T follicular helper cell (primary cell): Measurements from ENCODE around the gene UCK2.

Experiments used
- DNase-seq: peaks from one replicate; pipeline ENCODE4 v3.0.0-alpha.2; 2020; ENCODE audit warnings: low read depth

Gene UCK2

DNA sequence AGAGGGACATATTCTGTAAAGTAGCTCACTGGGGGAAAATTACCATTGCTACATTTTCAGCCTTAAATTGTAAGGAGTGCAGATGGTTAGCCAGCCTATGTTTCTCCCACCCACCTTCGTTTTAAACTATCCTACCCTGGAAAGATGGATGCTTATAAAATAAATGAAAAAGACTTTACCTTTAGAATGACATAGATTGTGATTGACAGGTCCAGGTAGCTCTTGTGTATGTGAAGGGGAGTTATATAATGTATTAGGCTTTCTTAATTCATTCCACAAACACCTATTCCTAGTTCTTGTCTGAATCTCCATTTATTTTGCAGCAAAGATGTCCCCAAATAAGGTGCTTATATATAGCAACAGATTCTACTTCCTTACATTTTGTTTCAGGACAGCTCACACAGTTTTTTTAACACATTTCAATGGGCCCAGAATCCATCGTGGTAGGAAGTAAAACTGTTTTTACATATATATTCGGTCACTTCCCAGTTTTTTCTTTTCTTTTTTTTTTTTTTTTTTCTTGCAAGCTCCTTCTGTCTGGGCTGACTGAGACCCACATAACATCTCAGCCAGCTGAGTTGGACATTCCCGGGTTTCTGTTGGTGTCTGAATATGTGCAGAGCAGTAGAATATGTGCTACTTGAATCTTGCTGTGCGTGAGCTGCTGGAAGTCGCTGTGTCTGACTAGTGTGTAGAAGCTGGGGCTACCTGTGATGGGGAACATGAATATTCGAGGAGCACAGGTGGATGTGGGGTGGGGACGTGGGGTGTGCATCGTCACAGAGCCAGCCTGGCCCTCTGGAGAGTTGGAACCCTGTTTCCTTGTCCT lies 27.8 kb downstream of the UCK2 start:
- DNase-seq: no peak

DNA sequence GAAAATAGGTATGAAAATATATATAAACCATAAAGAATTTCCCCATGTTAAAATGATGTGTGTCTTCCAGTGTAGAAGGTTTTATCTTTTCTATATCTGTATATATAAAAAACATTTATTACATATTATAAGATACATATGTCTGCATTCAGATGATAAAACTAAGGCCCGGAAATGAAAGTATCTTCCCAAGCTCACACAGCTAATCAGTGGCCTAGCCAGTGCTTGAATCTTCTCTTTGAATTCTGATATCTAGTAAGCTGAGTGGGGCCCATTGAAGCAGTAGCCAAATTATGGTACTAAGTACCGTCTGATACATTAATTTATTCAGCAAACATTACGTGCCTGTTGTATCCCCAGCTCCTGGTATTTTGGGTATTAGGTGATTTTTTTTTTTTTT lies 28.6 kb downstream of the UCK2 start:
- DNase-seq: no peak

DNA sequence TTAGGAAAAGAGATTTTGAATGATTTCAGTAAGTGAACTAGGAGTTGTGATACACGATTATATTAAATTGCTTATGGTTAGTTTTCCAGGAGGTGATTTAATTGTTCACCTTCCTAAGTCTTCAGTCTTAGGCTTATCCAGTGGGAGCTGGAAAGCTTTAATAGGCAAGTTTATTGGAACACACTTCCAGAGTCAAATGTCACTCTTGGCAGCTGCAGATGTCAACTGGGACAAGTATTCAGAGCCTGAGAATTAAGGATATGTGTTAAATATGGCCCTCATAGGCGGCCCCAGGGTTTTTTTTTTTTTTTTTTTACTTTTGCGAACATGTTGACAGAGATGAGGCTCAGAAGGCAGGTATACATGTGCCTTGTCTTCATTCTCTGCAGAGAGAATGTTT lies 29.2 kb downstream of the UCK2 start:
- DNase-seq: no peak

DNA sequence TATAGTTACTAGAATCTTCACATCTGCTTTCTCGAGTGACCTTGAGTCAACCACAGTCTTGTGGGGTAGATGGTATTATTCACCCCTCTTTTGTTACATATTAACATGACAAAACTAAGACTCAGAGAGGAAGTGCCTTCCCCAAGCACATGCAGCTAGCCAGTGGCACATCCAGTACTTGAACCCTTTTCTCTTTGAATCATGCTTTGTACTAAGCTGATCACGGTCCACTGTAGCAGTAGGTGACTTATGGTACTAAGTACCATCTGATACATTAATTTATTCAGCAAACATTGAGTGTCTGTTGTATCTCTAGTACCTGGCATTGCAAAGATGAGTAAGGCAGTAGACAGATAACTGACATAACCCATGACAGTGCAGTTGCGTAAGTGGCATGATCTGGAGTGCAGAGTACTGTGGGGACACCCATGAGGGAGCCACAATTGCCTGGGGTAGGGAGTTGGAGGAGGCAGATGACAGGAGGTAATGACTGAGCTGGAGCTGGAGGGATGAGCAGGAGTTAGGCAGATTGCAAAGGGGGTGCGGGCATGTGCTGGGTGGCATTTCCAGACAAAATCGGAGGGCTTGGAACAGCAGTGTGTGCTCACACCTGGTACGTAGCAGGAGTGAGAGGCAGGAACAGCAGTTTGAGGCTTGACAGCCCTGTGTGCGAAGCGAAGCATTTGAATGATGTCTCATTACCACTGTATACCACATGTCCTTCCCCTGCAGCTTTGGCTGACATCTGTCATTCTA lies 29.8 kb downstream of the UCK2 start:
- DNase-seq: no peak

DNA sequence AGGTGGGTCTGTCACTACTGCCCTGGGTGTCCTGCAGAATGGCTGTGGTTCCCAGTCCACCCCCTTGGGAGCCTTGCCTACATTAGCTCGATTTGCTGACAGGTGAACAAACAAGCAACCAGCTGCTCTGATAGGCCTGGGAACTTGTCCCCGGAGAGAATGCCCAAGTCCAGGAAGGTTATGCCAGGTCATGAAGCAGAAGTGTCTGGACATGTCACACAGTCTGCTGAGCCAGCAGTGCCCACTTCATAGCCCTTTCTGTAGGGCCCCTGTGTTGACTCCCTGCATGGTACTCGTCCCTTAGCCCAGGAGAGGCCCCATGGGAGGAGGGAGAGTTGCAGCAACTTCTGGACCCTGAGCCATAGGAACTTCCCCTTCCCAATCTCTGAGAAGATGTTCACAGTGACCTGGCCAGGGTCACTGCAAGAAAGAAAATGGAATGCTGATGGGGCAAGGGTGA lies 31.0 kb downstream of the UCK2 start:
- DNase-seq: no peak

DNA sequence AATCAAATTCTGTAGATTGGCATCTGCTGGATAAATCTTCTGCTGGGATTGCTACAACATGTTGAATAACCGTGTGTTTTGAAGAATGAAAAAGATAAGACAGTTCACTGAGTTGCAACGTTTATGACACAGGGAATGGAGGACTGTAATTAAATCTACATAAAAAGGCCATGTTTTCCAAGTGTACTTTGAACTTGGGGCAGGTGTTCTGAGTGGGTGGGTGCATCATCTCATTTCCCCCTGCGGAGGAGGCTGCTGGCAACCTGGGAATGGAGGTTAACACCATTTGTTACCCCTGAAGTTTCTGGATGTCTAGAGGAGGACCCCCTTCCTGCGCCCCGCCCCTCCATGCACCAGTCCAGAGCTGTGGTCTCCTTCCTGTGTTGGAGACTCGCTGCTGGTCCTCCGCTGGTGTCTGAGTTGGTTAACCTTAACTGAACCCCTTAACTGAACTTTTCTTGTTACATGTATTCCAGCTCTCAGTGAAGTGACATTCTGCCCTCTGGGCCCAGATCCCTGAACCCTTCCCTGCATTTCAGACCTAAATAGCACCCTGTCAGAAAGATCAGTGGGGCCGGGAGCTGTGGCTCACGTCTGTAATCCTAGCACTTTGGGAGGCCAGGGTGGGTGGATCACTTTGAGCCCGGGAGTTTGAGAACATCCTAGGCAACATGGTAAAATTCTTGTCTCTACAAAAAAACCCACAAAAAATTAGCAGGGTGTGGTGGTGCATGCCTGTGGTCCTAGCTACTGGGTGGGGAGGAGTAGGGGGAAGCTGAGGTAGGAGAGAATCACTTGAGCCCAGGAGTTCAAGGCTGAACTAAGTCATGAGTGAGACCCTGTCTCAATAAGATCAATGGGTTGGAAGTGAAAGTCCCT lies 31.8 kb downstream of the UCK2 start:
- DNase-seq: no peak

DNA sequence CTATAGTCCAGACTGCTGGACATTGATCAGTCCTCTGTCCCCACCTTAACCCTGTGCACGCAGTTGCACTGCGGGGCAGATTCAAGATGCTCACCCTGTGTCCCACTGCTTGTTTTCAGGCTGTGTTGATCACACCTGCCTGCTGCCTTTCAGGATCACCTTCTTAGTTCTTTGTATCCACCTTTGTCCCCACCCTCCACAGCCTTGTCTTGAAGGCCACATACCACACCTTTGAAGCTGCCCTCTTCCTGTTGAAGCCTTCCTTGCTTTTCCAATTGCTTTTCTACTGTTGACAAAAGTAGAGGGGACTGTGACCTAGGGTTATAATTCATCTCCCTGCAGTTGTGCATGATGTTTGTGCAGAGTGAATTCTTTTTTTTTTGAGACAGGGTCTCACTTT lies 32.7 kb downstream of the UCK2 start:
- DNase-seq: no peak

DNA sequence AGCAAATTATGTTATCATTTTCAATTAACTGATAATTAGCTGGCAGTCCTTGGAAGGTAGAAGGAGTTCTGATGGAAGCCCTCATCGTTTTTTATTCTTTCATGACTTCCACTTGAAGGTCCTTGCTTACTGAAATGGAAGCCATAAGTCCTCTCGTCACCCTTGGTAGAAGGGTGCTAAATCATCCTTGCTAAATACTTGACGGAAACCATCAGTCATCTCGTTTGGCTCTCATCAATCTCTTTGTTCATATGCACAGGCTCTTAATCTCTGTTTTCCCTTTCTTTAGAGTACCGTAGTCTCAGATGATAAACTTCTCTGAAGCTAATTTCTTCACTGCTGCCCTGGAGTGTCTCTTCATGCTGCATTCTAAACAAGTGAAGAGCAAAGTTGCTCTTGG lies 34.5 kb downstream of the UCK2 start:
- no peak for DNase-seq

DNA sequence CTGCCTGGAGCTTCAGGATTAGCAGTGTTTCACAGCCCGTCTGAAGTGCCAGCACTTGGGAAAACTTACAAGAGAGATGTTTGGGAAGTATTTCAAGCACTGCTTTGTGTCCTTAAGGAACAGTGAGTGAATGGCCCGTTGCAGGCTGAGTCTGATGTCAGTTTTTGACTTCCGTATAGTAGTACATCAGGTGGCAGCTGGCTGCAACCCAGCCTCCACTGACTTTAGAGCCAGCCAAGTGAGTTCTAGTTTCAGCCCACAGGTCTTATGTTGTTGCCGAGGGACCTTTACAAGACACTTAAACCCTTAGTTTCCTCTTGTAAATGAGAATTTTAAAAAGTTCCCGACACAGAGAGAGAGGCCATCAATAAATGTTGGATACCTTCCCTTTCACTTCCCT lies 35.0 kb downstream of the UCK2 start:
- no peak for DNase-seq

DNA sequence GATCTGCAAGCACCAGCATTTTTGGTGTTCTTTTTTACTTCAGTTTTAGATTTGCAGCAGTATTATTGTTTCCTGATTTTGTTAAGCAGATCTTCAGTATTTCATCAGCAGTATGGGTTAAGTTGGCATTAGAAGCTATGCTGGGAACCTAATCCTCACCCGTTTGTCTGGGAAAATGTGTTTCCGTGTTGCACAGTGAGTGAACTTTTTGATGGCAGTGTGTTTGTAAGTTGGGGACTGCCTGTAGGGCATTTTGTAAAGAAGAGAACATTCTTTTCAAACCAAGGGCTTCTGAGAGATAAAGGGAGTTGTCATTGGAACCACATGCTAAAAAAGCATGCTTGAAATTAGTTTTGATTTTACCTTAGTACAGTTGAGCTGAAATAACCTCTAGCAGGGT lies 35.9 kb downstream of the UCK2 start:
- DNase-seq: no peak

DNA sequence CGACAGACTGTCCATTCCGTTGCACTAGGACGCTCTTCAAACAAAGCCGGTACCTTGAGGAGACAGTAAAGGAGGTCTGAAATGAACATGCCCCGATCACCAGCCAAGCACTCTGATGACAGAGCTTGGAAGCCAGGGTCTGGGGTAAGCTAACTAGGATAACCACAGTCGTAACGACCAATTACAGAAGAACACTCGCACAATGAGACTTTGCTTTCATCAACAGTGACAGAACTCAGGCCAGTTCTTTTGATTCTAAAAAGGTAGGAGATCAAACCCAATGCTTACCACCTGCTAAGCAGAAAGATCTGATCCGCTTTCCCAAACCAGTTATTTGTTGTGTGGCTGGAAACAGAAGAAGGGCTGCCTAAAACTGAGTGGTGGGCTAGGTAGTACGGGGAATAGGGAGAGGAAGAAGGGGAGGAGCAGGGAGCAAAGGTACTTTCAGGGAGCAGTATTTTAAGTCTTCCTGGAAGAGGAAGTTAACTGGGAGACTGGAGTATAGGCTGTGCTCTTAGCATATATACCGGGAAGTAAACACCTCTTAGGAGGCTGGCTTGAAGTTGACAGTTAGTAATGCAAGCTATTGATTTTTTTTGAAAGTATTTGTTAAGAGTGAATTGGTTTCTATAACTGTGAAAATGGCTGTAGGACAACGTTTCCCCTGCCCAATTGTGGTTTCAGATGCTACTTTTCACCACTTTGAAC lies 38.4 kb downstream of the UCK2 start:
- DNase-seq: no peak

DNA sequence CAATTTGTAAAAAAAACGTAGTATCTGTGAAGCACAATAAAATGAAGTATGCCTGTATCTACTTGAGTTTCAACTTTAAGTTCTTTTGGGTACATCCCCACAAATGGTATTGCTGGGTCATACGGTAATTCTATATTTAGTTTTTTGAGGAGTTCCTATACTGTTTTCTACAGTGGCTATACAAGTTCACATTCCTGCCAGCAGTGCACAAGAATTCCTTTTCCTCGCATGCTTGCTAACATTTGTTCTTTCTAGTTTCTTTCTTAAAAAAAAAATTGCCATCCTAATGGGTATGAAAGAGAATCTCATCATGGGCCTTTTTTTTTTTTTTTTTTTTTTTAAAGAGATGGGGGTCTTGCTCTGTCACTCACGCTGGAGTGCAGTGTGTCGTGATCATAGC lies 41.9 kb downstream of the UCK2 start:
- no peak for DNase-seq

DNA sequence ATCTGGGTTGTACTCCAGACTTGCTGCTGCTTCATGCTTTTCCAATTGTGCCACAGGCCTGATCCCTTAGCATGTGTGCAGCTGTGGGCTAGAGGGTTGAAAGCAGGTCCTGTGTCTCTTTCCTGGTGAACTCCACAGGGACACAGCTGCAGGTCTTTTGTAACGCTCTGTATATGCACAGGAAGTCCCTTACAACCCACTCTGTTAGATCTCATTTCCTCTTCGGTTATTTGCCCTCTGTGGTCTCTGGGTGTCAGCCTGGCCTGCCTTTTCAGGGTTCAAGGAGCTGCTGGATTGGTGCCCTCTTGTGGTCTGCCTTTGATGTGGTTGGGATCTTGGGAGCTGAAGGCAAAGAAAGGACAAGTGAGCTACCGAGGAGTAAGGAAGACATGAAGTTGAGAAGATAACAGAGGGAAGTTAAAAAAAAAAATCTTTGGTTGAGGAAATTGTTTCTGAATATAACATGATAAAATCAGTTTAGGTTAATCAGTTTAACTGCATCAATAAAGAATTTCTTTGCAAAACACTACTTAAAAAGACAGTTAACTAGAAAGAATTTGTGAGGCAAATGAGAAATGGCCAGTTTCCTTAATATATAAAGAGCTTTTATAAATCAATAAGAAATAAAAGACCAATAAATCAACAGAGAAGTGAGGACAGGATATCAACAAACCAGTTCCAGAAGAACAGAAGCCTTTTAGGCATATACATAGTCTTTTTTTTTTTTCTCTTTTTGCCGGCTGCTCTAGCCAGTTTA lies 44.1 kb downstream of the UCK2 start:
- peak; percentile 5 for DNase-seq

DNA sequence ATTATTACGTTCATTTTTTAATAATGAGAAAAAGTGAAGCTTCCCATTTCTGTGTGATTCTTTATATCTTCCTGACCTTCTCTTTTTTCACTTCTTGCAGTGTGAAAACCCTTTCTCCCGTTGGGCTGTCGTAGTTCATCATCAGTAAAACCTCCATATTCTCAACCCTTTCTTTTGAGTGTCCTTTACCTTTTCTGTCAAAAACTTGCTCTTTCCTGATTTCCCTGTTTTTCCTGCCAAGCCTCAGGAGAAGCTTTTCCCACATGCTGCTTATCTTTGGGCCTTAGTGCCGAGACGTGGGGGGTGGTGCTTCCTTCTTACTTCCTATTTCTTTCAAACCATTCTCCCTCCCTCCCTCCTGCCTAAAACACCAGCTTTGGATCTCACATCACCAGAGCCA lies 46.1 kb downstream of the UCK2 start:
- no peak for DNase-seq

DNA sequence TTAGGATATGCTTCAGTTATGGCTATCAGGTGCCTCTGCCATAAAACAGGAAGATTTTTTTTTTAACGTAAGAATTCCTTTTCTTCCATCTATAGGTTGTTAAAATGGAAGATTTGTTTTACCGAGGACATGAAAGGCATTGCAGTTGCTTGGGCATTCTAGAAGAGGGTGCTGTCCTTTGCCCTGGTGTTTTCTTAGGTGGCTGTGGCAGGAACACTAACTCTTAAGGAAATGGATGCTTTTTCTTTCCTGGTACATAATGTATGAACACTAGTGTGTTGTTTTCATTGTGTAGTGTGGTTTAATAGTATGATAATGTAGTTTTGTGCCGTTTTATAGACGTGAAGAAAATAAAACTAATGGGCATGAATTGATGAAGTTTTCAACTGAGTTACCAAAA lies 47.2 kb downstream of the UCK2 start:
- DNase-seq: no peak

DNA sequence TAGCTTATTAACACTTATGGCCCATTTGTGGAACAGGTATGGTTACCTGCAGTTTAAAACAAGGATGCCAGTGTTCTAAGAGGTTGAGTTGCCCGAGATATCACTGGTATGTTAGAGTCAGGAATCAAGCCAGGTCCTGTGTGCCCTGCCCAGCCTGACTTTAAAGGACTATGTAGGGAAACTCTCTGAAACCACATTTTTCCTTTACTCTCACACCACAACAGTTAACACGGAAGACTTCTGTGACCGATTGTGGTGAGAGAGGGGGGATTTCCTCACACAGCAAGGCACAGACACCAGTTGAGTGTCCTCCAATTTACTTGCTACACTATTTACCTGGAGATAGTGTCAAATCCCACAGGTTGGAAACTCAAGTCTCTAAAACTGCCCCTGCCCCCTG lies 47.8 kb downstream of the UCK2 start:
- no peak for DNase-seq

DNA sequence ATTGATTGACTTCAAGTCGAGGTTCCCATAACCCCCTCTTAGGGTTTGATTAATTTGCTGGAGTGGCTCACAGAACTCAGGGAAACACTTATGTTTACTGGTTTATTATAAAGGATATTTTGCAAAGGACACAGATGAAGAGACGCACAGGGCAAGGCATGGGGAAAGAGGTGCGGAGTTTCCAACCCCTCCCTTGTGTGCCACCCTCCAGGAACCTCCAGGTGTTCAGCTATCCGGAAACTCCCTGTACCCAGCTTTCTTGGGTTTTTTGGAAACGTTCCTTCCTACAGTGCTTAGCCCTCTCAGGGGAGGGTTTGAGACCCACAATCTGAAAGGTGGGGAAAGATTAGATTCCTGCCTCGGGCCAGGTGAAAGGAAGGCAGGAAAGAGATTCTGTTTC lies 48.2 kb downstream of the UCK2 start:
- no peak for DNase-seq

DNA sequence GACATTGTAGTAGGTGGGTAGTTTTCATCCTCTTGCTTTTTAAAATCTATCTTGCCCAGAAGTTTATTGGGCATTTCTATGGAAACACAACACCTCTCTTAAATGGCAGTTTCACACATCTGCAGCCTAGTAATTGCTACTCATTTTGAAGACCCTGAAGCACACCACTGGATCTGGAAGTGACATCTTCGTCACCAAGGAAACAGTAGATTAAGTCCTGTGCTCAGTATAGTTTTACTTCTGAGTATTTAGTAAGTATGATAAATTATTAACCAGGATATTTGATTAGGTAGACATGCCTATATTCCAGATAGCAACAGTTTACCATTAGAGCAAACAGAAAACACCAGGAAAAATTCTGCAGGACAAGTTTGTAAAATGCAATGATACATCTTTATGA lies 48.7 kb downstream of the UCK2 start:
- no peak for DNase-seq

DNA sequence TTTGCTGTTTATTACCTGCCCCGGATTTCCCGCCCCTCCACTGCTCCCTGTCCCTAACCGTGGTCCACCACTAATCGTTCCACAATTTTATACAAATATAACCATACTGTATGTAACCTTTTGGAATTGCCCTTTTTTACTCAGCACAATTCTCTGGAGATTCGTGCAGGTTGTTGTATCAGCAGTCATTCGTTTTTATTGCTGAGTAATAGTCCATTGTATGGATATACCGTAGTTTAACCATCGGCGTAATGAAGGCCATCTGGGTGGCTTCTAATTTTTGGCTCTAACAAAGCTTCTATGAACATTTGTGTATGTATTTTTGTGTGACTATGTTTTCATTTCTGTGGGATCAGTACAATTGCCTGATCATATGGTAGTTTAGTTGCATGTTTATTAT lies 50.0 kb downstream of the UCK2 start:
- no peak for DNase-seq

DNA sequence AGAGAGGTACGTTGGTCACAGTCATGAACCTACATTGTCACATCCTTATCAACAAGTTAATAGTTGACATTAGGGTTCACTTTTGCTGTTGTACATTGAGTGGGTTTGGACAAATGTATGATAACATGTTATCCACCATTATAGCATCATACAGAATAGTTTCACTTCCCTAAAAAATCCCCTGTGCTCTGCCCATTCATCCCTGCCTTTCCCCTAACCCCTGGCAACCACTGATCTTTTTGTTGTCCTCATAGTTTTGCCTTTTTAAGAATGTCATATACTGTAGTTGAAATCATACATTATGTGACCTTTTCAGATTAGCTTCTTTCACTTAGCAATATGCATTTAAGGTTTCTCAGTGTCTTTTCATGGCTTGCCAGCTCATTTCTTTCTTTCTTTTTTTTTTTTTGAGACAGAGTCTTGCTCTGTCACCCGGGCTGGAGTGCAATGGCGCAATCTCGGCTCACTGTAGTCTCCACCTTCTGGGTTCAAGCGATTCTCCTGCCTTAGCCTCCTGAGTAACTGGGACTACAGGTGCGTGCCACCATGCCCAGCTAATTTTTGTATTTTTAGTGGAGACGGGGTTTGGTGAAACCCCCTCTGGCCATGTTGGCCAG lies 50.6 kb downstream of the UCK2 start:
- DNase-seq: no peak

DNA sequence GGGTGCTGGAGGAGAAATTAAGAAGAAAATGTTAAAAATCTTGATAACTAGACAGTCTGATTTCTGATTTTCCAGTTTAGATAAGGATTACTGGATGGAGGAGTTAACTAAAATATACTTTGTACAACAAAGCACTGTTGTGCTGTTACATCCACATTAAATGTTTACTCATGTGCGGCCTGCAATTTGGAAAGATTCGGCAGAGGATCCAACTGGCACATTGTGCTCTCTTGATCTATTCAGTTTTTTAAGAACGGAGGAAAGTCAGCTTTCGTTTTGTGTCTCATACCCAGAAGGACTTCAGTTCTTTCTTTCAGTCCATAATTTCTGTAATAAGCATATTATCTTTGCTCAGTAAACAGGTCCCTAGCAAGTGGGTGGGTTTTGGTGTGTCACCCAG lies 52.5 kb downstream of the UCK2 start:
- no peak for DNase-seq
